Loucy (cell line): ENCODE results near the gene NR1H2.
A peak's percentile ranks its signal among the peaks of the same experiment; 100 is the strongest.

ENCODE experiments used
- H2AFZ ChIP-seq: fragments of 200-600 bp; sonication (generic); 2 replicates; pipeline ENCODE4 v1.6.0; 2016; ENCODE audit warnings: antibody characterized with exemption, mild to moderate bottlenecking, low read length, moderate library complexity
- H3F3A ChIP-seq: fragments of 200-600 bp; 2 replicates; pipeline ENCODE4 v1.6.0; 2016; ENCODE audit warnings: antibody characterized with exemption, low read depth, mild to moderate bottlenecking
- H3K27me3 ChIP-seq: fragments of 200-600 bp; sonication (generic); 2 replicates; pipeline ENCODE4 v1.6.1; 2014; ENCODE audit warnings: low read length, mild to moderate bottlenecking; ENCODE audit not compliant: insufficient read depth, poor library complexity, severe bottlenecking
- H3K36me3 ChIP-seq: fragments of 200-600 bp; sonication (generic); 2 replicates; pipeline ENCODE4 v1.6.1; 2016; ENCODE audit warnings: low read length; ENCODE audit not compliant: insufficient read depth
- H3K4me1 ChIP-seq: fragments of 200-600 bp; sonication (generic); 2 replicates; pipeline ENCODE4 v1.5.1; 2014; ENCODE audit warnings: low read length, mild to moderate bottlenecking; ENCODE audit not compliant: insufficient read depth, poor library complexity, severe bottlenecking
- H3K4me2 ChIP-seq: fragments of 200-600 bp; sonication (generic); 2 replicates; pipeline ENCODE4 v1.6.0; 2014; ENCODE audit warnings: antibody characterized with exemption, low read length, low read depth, mild to moderate bottlenecking; ENCODE audit not compliant: poor library complexity, severe bottlenecking
- H3K4me3 ChIP-seq: fragments of 200-600 bp; sonication (generic); 2 replicates; pipeline ENCODE4 v1.5.1; 2014; ENCODE audit warnings: low read length, mild to moderate bottlenecking, mixed read lengths; ENCODE audit not compliant: poor library complexity, severe bottlenecking
- H3K79me2 ChIP-seq: fragments of 200-600 bp; sonication (generic); 2 replicates; pipeline ENCODE4 v1.6.1; 2014; ENCODE audit warnings: low read length; ENCODE audit not compliant: insufficient read depth
- H3K9ac ChIP-seq: fragments of 200-600 bp; sonication (generic); 2 replicates; pipeline ENCODE4 v1.6.0; 2014; ENCODE audit warnings: mild to moderate bottlenecking, low read depth, low read length, moderate library complexity; ENCODE audit not compliant: poor library complexity, severe bottlenecking
- H3K9me2 ChIP-seq: fragments of 200-600 bp; sonication (generic); replicated peaks from 2 replicates; pipeline ENCODE4 v1.6.1; 2016; ENCODE audit warnings: low read depth, low read length, mixed read lengths
- H3K9me3 ChIP-seq: fragments of 200-600 bp; sonication (generic); 2 replicates; pipeline ENCODE4 v1.6.1; 2014; ENCODE audit warnings: mild to moderate bottlenecking, antibody characterized with exemption, low read length, low read depth; ENCODE audit not compliant: insufficient read depth
- H4K20me1 ChIP-seq: fragments of 200-600 bp; sonication (generic); 2 replicates; pipeline ENCODE4 v1.6.0; 2014; ENCODE audit warnings: antibody characterized with exemption, low read length, mild to moderate bottlenecking; ENCODE audit not compliant: insufficient read depth, poor library complexity, severe bottlenecking
- CTCF ChIP-seq: fragments of 200-600 bp; sonication (generic); conservative IDR thresholded peaks from 2 replicates; pipeline ENCODE4 v1.5.1; 2014; ENCODE audit warnings: mild to moderate bottlenecking, antibody characterized with exemption, low read length
- EZH2phosphoT487 ChIP-seq: fragments of 200-600 bp; IDR thresholded peaks from 2 replicates; pipeline ENCODE4 v1.6.1; 2018; ENCODE audit warnings: antibody characterized with exemption, mild to moderate bottlenecking, moderate library complexity, borderline replicate concordance

The NR1H2 gene

GRCh38 chr19:50380751-50381151, 4.5 kb downstream of the NR1H2 start:
- no peaks in the 10 kb centered on the region for H3K27me3 ChIP-seq
- peaks cover 8% of the 10 kb centered on the region; the same call in 1 of the 2 replicates for H3F3A ChIP-seq
- H3K79me2 ChIP-seq = peaks cover 26% of the 10 kb centered on the region
- no peak overlapping the region for H3K4me2 ChIP-seq
- peaks cover 28% of the 10 kb centered on the region; the same call in 1 of the 2 replicates for H3K36me3 ChIP-seq
- peaks cover 17% of the 10 kb centered on the region for H3K4me1 ChIP-seq
- peaks cover 29% of the 10 kb centered on the region for H4K20me1 ChIP-seq
- no peak overlapping the region for H3K4me3 ChIP-seq
- no peaks in the 10 kb centered on the region for H3K9me3 ChIP-seq
- TF ChIP-seq EZH2phosphoT487 (no peak), CTCF (no peak)
- no peak overlapping the region for H2AFZ ChIP-seq
- H3K9ac ChIP-seq = no peak overlapping the region
- H3K9me2 ChIP-seq = no peaks in the 10 kb centered on the region

GRCh38 chr19:50381881-50382729, 5.8 kb downstream of the NR1H2 start:
- Histone ChIP-seq H3K9ac (no peak overlapping the region), H3K4me2 (no peak overlapping the region), H4K20me1 (peaks cover 34% of the 10 kb centered on the region), H3K79me2 (peaks cover 39% of the 10 kb centered on the region), H3F3A (peaks cover 8% of the 10 kb centered on the region; the same call in 1 of the 2 replicates), H3K9me2 (no peaks in the 10 kb centered on the region), H3K9me3 (no peaks in the 10 kb centered on the region), H3K27me3 (no peaks in the 10 kb centered on the region), H2AFZ (no peak overlapping the region), H3K36me3 (peaks cover 28% of the 10 kb centered on the region; the same call in 1 of the 2 replicates), H3K4me1 (peaks cover 14% of the 10 kb centered on the region), H3K4me3 (no peak overlapping the region)
- no peak for TF ChIP-seq EZH2phosphoT487
- TF ChIP-seq CTCF = no peak

GRCh38 chr19:50383001-50383851, 7.0 kb downstream of the NR1H2 start:
- Histone ChIP-seq H3K4me1 (peaks cover 15% of the 10 kb centered on the region), H3K27me3 (no peaks in the 10 kb centered on the region), H3K9me3 (no peaks in the 10 kb centered on the region), H4K20me1 (peaks cover 23% of the 10 kb centered on the region), H3K9me2 (no peaks in the 10 kb centered on the region), H3K79me2 (peaks cover 43% of the 10 kb centered on the region), H2AFZ (no peak overlapping the region), H3K36me3 (peaks cover 23% of the 10 kb centered on the region; the same call in 1 of the 2 replicates), H3K4me2 (peak overlapping the region; percentile 15), H3K4me3 (peak overlapping the region; percentile 83), H3F3A (peaks cover 8% of the 10 kb centered on the region; the same call in 1 of the 2 replicates), H3K9ac (peak overlapping the region; percentile 10)
- TF ChIP-seq CTCF = no peak
- no peak for TF ChIP-seq EZH2phosphoT487
